Fibroblast of lung (primary cell): ENCODE results near the gene PIK3R4. TPM values are rescaled to one million over a fixed set of nuclear protein-coding genes. Genes with fewer than 3 reads are reported as not detected.

Source experiments
- DNase-seq, 2 donors: peaks; one replicate each; pipeline versions ENCODE4 v3.0.0 to v3.0.0-alpha.2; 2010; ENCODE audit warnings: low read depth in 2 of 2
- H2AFZ ChIP-seq: 2 replicates; pipeline ENCODE4 v1.5.1; 2012; ENCODE audit warnings: low read length, control low read depth, inconsistent platforms
- H3K27ac ChIP-seq: 2 replicates; pipeline ENCODE4 v1.5.1; 2011; ENCODE audit warnings: low read length, control low read depth; ENCODE audit not compliant: insufficient read depth
- H3K27me3 ChIP-seq: 2 replicates; pipeline ENCODE4 v1.5.1; 2011; ENCODE audit warnings: mild to moderate bottlenecking, low read length; ENCODE audit not compliant: control insufficient read depth, insufficient read depth
- H3K36me3 ChIP-seq: 2 replicates; pipeline ENCODE4 v1.5.1; 2011; ENCODE audit warnings: low read length; ENCODE audit not compliant: control insufficient read depth, insufficient read depth
- H3K4me1 ChIP-seq: 2 replicates; pipeline ENCODE4 v1.5.1; 2011; ENCODE audit warnings: low read length; ENCODE audit not compliant: control insufficient read depth, insufficient read depth; ENCODE audit errors: extremely low read depth
- H3K4me2 ChIP-seq: 2 replicates; pipeline ENCODE4 v1.5.1; 2011; ENCODE audit warnings: low read length, control low read depth; ENCODE audit not compliant: insufficient read depth; ENCODE audit errors: extremely low read depth
- H3K4me3 ChIP-seq, 4 experiments: fragments of 200-600 bp in 1 of 4; sonication (generic) in 1 of 4; replicated peaks in 1 of 4; 2 replicates each; pipeline ENCODE4 v1.5.1; 2011 to 2016; ENCODE audit warnings: low read length in 4 of 4, low read depth in 3 of 4, mild to moderate bottlenecking in 3 of 4, control low read depth in 2 of 4, inconsistent platforms in 1 of 4, mixed read lengths in 1 of 4; ENCODE audit not compliant: insufficient read depth in 1 of 4; ENCODE audit errors: control extremely low read depth in 1 of 4
- H3K79me2 ChIP-seq: 2 replicates; pipeline ENCODE4 v1.5.1; 2012; ENCODE audit warnings: mild to moderate bottlenecking, low read length, inconsistent platforms; ENCODE audit not compliant: control insufficient read depth, insufficient read depth
- H3K9ac ChIP-seq: 2 replicates; pipeline ENCODE4 v1.5.1; 2011; ENCODE audit warnings: mild to moderate bottlenecking, low read length, control low read depth; ENCODE audit not compliant: insufficient read depth
- H3K9me3 ChIP-seq: 2 replicates; pipeline ENCODE4 v1.5.1; 2012; ENCODE audit warnings: low read depth, low read length; ENCODE audit not compliant: control insufficient read depth, insufficient read depth
- H4K20me1 ChIP-seq: 2 replicates; pipeline ENCODE4 v1.5.1; 2011; ENCODE audit warnings: low read length; ENCODE audit not compliant: control insufficient read depth, insufficient read depth; ENCODE audit errors: extremely low read depth
- CTCF ChIP-seq, 2 donors: IDR thresholded peaks in 1 of 2; conservative IDR thresholded peaks in 1 of 2; 1 replicate in 1 of 2; 2 replicates in 1 of 2; pipeline ENCODE4 v1.5.1; 2011 to 2012; ENCODE audit warnings: low read length in 2 of 2, control low read depth in 1 of 2, inconsistent platforms in 1 of 2, low read depth in 1 of 2, mild to moderate bottlenecking in 1 of 2
- EZH2 ChIP-seq: IDR thresholded peaks from 2 replicates; pipeline ENCODE4 v1.5.1; 2012; ENCODE audit warnings: low read length, control low read depth, mild to moderate bottlenecking; ENCODE audit errors: missing control alignments
- polyA plus RNA-seq, 2 donors: library from polyadenylated mRNA; depleted of rRNA in 1 of 2; stranded (reverse) in 1 of 2; unstranded in 1 of 2; fragments of >200 nt; gene quantifications; 2 replicates each; pipeline ENCODE4 v1.2.1, GENCODE V29; 2011 to 2012; ENCODE audit warnings: missing spikeins in 1 of 2
- total RNA-seq: library from RNA; depleted of rRNA; stranded (reverse); fragments of >200 nt; gene quantifications from 2 replicates; pipeline ENCODE4 v1.2.1, GENCODE V29; 2014

PIK3R4 gene
- total and polyA plus RNA-seq, 2 donors (not counting 1 experiment from before 2014, with no cell fraction given), result 33.4 to 44.6 TPM

DNA sequence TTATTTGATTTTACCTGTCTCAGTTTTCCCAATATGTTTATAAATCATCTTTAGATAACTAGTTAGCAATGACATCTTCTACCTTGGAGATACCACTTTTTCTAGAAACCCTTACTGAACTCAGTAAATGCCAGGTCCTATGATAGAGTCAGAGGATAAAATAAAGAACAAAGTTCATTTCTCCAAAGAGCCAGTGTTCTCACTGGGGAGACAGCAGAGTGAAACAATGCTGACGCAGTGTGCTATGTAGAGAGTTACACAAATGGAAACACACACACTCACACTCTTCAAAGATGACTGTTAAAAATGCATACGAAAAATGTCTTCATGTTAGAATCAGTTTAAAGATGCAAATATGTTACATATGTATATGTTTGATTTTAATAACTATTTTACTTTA, 111.3 kb downstream of the PIK3R4 start:
- Histone ChIP-seq H3K4me3 (no peak overlapping the region), H3K27ac (no peak overlapping the region), H3K9me3 (no peaks in the 10 kb centered on the region), H3K79me2 (no peaks in the 10 kb centered on the region), H2AFZ (no peak overlapping the region), H3K36me3 (no peaks in the 10 kb centered on the region), H4K20me1 (no peaks in the 10 kb centered on the region), H3K4me2 (no peak overlapping the region), H3K9ac (no peak overlapping the region), H3K27me3 (no peaks in the 10 kb centered on the region), H3K4me1 (no peaks in the 10 kb centered on the region)
- TF ChIP-seq CTCF (conservative IDR thresholded peaks at IDR 0.05 in 1 of 2, IDR thresholded peaks at IDR 0.05 in 1 of 2; ENCODE audit: low read depth in 1 of 2, low read length in 2 of 2) (no peak), EZH2 (no peak)
- no peak for DNase-seq

Other genes starting within 250 kb of the PIK3R4 start
- gene COL6A6, start 229.7 kb downstream of the PIK3R4 start, total RNA-seq, result under 0.01 and 0.83 TPM in 2 replicates
- 0.11 and 0.15 TPM in 2 replicates for gene COL6A6, start 229.7 kb downstream of the PIK3R4 start, polyA plus RNA-seq
- 141 and 196 TPM in 2 replicates for gene ATP2C1, start 147.3 kb upstream of the PIK3R4 start, total RNA-seq
- 78.1 and 111 TPM in 2 replicates for gene ATP2C1, start 147.3 kb upstream of the PIK3R4 start, polyA plus RNA-seq